ENCODE data around the gene AQP11. TPM values are rescaled to one million over a fixed set of nuclear protein-coding genes. Genes with fewer than 3 reads are reported as not detected.
"Not testable (repeated sequence)": the region's sequence is repeated elsewhere in the genome, so short reads cannot be mapped to it uniquely, and the experiment has no call there.

The AQP11 gene
- total RNA-seq, 1 donor from 2014 or later, result 2.4 TPM

DNA sequence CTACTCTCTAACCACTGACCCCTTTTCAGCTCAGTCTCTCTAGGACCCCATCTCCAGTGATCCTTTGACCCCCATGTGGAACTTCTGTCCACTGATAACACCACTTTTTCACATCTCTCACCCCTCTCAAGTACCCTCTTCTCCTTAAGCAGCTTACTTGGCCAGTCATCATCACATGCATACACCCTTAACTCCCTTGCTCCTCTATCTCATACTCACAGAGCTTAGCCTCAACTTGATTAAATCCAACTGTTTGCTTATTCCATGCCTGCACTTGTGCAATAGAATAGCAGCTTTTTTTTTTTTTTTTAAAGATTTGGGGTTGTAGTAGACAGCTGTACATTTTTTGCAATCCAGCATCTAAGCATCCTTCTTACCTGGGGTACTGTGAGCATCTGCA, 22.2 kb downstream of the AQP11 start:
- Mint-ChIP-seq H3K9me3 (no peaks in the 10 kb centered on the region), H3K36me3 (peaks cover 26% of the 10 kb centered on the region), H3K4me3 (no peak overlapping the region), H3K4me1 (ENCODE audit: unreplicated experiment) (no peaks in the 10 kb centered on the region), H3K27me3 (no peaks in the 10 kb centered on the region), H3K27ac (no peak overlapping the region)
- DNase-seq (ENCODE audit: extremely low spot score, unreplicated experiment), result no peak
- TF ChIP-seq CTCF (conservative IDR thresholded peaks at IDR 0.05), result no peak

DNA sequence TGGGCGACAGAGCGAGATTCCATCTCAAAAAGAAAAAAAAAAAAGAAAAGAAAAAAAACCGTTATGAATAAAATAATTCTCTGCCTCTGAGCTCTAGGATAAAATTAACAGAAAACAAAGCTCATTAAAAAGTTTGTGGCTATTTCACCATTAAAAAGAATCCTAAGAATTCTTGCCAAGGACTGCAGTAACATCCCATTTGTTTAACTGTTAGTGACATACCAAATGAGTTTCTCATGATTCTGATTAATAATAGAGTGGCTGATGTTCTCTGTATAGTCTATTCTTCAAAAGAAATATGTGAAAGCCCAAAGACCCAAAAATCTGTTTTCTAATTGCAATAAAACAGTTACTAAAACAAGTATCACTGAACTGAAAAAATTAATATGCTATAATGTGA, 28.1 kb downstream of the AQP11 start:
- H3K4me1 Mint-ChIP-seq (ENCODE audit: unreplicated experiment), result no peaks in the 10 kb centered on the region
- no peaks in the 10 kb centered on the region for H3K27me3 Mint-ChIP-seq
- DNase-seq (ENCODE audit: extremely low spot score, unreplicated experiment), result no peak
- peaks cover 28% of the 10 kb centered on the region for H3K36me3 Mint-ChIP-seq
- H3K27ac Mint-ChIP-seq, result no peak overlapping the region
- H3K4me3 Mint-ChIP-seq, result no peak overlapping the region
- TF ChIP-seq CTCF (conservative IDR thresholded peaks at IDR 0.05), result no peak
- no peaks in the 10 kb centered on the region for H3K9me3 Mint-ChIP-seq

DNA sequence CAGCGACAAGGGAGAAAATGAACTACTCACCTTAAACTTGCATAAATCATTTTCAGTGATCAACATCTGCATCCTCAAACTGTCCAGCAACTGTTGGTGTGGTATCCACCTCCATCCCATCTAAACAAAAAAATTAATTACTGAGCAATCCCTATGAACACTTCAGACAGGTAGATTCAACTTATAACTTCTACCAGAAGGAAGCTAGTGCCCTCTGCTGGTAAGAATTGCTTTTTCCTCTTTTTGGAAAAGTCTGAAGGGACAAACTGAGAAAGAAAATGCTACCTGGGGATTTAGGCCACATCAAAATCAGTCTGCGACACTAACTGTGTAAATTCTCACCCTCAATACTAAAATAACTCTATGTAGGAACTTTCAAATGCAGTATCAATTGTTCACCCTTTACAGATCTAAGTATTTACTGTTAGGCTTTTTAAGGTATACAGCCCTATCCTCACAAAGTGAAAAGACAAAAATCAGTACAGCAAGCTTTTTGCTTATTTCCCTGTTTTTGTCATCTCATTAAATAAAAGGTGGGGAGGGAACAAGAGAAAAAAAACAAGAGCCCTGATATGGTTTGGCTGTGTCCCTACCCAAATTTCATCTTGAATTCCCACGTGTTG, 29.9 kb downstream of the AQP11 start:
- no peak overlapping the region for H3K27ac Mint-ChIP-seq
- H3K36me3 Mint-ChIP-seq, result peaks cover 26% of the 10 kb centered on the region
- TF ChIP-seq CTCF (conservative IDR thresholded peaks at IDR 0.05), result peak; percentile 87
- no peaks in the 10 kb centered on the region for H3K4me1 Mint-ChIP-seq (ENCODE audit: unreplicated experiment)
- no peak for DNase-seq (ENCODE audit: extremely low spot score, unreplicated experiment)
- no peak overlapping the region for H3K4me3 Mint-ChIP-seq
- H3K27me3 Mint-ChIP-seq, result no peaks in the 10 kb centered on the region
- no peaks in the 10 kb centered on the region for H3K9me3 Mint-ChIP-seq

- Mint-ChIP-seq H3K36me3 (peaks cover 13% of the 10 kb centered on the region), H3K27me3 (no peaks in the 10 kb centered on the region), H3K4me1 (ENCODE audit: unreplicated experiment) (peaks cover 8% of the 10 kb centered on the region), H3K9me3 (no peaks in the 10 kb centered on the region), H3K27ac (no peak overlapping the region), H3K4me3 (no peak overlapping the region)
- DNase-seq (ENCODE audit: extremely low spot score, unreplicated experiment), result no peak
- TF ChIP-seq CTCF (conservative IDR thresholded peaks at IDR 0.05), result no peak
These were observed 40.5 kb downstream of the AQP11 start for GRCh38 chr11:77630157-77630710.

DNA sequence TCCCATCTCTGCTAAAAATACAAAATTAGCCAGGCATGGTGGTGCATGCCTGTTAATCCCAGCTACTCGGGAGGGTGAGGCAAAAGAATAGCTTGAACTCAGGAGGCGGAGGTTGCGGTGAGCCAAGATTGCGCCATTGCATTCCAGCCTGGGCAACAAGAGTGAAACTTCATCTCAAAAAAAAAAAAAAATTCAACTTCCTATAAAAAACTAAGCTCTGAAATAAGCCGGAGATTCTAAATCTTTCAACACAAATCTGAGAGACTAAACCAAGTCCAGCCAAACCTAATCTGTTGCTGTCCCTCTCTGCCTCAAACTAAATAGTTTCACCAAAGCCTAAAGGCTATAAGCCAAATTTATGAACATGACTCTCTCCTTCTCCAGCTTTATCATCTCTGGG, 44.2 kb downstream of the AQP11 start:
- not testable (repeated sequence) for DNase-seq (ENCODE audit: extremely low spot score, unreplicated experiment); H3K27ac Mint-ChIP-seq; H3K9me3 Mint-ChIP-seq; H3K27me3 Mint-ChIP-seq; H3K4me3 Mint-ChIP-seq
- Mint-ChIP-seq H3K4me1 (ENCODE audit: unreplicated experiment) (peaks cover 24% of the 10 kb centered on the region), H3K36me3 (peaks cover 16% of the 10 kb centered on the region)

DNA sequence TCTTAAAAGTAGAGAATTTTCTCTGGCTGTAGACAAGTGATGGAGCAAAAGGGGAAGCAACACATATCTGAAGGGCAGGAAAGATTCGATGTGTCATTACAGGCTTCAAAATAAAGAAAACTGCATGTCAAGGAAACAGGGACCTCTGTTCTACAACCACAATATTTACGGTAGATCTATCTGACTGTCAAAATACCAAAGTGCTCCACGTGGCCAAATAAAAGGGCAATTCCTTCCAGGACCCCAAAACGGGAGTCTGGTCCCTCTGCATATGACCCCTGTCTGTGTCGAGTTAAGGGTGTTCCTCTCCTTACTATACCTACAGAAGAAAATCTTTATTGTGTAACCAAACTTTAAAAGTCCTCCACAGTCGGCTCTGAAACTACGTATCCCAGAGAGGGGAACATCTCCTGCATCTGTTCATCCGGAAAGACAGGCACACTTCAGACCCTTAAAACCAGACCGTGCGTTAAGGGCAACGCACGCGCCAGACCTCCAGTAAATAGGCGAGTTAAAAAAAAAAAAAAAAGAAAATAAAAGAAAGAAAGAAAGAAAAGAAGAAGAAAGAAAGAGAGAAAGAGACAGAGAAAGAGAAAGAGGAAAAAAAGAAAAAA, 47.1 kb downstream of the AQP11 start:
- H3K4me1 Mint-ChIP-seq (ENCODE audit: unreplicated experiment), result peaks cover 20% of the 10 kb centered on the region
- no peak for DNase-seq (ENCODE audit: extremely low spot score, unreplicated experiment)
- H3K9me3 Mint-ChIP-seq, result no peaks in the 10 kb centered on the region
- H3K4me3 Mint-ChIP-seq, result peak overlapping the region; percentile 96
- peak overlapping the region; percentile 78 for H3K27ac Mint-ChIP-seq
- peaks cover 11% of the 10 kb centered on the region for H3K36me3 Mint-ChIP-seq
- no peak for TF ChIP-seq CTCF (conservative IDR thresholded peaks at IDR 0.05)
- H3K27me3 Mint-ChIP-seq, result no peaks in the 10 kb centered on the region

All from type B pancreatic cell (in vitro differentiated cells).